Measurements from ENCODE around the gene PDCD2L. TPM values are rescaled to one million over a fixed set of nuclear protein-coding genes. Genes with fewer than 3 reads are reported as not detected.
A peak's percentile ranks its signal among the peaks of the same experiment; 100 is the strongest.

PDCD2L gene, protein sequence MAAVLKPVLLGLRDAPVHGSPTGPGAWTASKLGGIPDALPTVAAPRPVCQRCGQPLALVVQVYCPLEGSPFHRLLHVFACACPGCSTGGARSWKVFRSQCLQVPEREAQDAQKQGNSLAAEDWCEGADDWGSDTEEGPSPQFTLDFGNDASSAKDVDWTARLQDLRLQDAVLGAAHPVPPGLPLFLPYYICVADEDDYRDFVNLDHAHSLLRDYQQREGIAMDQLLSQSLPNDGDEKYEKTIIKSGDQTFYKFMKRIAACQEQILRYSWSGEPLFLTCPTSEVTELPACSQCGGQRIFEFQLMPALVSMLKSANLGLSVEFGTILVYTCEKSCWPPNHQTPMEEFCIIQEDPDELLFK
- polyA plus RNA-seq (16.0 to 23.8 TPM (median 22.0 TPM) in 3 replicates), polyA minus RNA-seq (14.6 to 19.9 TPM (median 17.1 TPM) in 3 replicates)
- 5.6 TPM for polyA plus RNA-seq (2011; ENCODE audit: low read depth)
- 19.1 and 21.7 TPM in 2 replicates for polyA plus RNA-seq (2011; cell fraction: cytosol; rRNA removed)
- 12.3 and 14.5 TPM in 2 replicates for polyA plus RNA-seq (2011; cell fraction: nucleus; rRNA removed)
- polyA plus RNA-seq (2012; ENCODE audit: low replicate concordance), result 14.3 and 17.7 TPM in 2 replicates
- polyA minus RNA-seq (2011; cell fraction: cytosol; rRNA and poly(A)+ RNA removed), result 8.4 TPM
- 5.0 and 5.4 TPM in 2 replicates for polyA minus RNA-seq (2011; cell fraction: nucleus; rRNA and poly(A)+ RNA removed)

DNA sequence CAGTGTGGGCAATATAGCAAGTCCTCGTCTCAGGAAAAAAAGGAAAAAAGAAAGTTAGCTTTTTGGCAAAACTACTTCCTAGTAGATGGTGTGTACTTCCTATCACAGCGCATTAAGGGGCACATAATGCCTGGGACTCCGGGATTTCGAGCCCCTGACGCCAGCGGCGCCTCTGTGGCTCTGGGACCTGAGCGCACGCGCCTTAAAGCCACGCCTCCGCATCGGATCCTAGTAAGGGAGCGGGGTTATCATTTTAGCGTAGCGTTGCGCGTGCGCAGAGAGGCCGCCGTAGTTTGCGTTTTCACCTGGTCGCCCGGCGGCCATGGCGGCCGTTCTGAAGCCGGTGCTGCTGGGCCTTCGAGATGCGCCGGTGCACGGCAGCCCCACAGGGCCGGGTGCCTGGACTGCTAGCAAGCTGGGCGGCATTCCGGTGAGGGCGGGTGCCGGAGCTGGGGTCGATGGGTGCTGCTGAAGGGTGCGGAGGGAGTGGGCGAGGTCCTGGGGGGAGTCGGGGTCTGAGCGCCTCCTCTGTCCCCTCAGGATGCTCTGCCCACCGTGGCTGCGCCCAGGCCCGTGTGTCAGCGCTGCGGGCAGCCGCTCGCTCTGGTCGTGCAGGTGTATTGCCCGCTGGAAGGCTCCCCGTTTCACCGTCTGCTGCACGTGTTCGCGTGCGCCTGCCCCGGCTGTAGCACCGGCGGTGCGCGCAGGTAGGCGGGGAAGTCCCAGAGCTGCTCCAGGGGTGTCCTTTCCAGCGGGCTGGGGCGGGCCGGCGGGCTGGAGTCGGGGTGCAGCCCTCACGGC is at the start of gene PDCD2L:
TSS of gene PDCD2L (plus strand) at position 291 of the 801 bp plus-strand sequence. CDS start at position 323, 32 bp downstream.
- H2AFZ ChIP-seq (ENCODE audit: control insufficient read depth, low read length), result peak within 1 kb of the TSS; percentile 98
- peak within 1 kb of the TSS; percentile 74 for H3K4me2 ChIP-seq (ENCODE audit: control insufficient read depth, extremely low read depth, insufficient read depth, low read depth, low read length)
- H3K9ac ChIP-seq (ENCODE audit: control insufficient read depth, extremely low read depth, insufficient read depth, low read length), result peak within 1 kb of the TSS; percentile 94
- H3K36me3 ChIP-seq (ENCODE audit: control insufficient read depth in 2 of 2, extremely low read depth in 1 of 2, insufficient read depth in 2 of 2, low read length in 2 of 2), result peaks cover 7 to 16% of the 10 kb centered on the region in 2 experiments
- DNase-seq (ENCODE audit: low read depth, low spot score) (peak; percentile 17), FAIRE-seq (peak; percentile 53)
- H4K20me1 ChIP-seq (ENCODE audit: control insufficient read depth, extremely low read depth, insufficient read depth, low read length), result no peaks in the 10 kb centered on the region
- H3K4me3 ChIP-seq (ENCODE audit: control insufficient read depth in 2 of 3, extremely low read depth in 1 of 3, insufficient read depth in 2 of 3, low read depth in 1 of 3, low read length in 3 of 3), result peak within 1 kb of the TSS; percentile 69 to 86 (median 83)
- H3K9me3 ChIP-seq (ENCODE audit: control insufficient read depth, low read depth, low read length), result no peaks in the 10 kb centered on the region
- H3K27ac ChIP-seq (ENCODE audit: control insufficient read depth, insufficient read depth, low read length), result peak within 1 kb of the TSS; percentile 83
- H3K27me3 ChIP-seq (ENCODE audit: control insufficient read depth, extremely low read depth, insufficient read depth, low read length), result no peaks in the 10 kb centered on the region
- dilution Hi-C loops (cut with MboI; ENCODE audit: extremely low pct_ligation_motif_present, low sequenced_read_pairs), result no loop called here
- H3K4me1 ChIP-seq (ENCODE audit: control insufficient read depth, extremely low read depth, insufficient read depth, low read length), result peaks cover 3% of the 10 kb centered on the region
- no peaks in the 10 kb centered on the region for H3K9me1 ChIP-seq (ENCODE audit: control insufficient read depth, extremely low read depth, insufficient read depth, low read length)
- peaks cover 18% of the 10 kb centered on the region for H3K79me2 ChIP-seq (ENCODE audit: control insufficient read depth, insufficient read depth, low read length)
- no peak for TF ChIP-seq EZH2 (IDR thresholded peaks at IDR 0.05; ENCODE audit: low read length)
- TF ChIP-seq, protein P1, sequence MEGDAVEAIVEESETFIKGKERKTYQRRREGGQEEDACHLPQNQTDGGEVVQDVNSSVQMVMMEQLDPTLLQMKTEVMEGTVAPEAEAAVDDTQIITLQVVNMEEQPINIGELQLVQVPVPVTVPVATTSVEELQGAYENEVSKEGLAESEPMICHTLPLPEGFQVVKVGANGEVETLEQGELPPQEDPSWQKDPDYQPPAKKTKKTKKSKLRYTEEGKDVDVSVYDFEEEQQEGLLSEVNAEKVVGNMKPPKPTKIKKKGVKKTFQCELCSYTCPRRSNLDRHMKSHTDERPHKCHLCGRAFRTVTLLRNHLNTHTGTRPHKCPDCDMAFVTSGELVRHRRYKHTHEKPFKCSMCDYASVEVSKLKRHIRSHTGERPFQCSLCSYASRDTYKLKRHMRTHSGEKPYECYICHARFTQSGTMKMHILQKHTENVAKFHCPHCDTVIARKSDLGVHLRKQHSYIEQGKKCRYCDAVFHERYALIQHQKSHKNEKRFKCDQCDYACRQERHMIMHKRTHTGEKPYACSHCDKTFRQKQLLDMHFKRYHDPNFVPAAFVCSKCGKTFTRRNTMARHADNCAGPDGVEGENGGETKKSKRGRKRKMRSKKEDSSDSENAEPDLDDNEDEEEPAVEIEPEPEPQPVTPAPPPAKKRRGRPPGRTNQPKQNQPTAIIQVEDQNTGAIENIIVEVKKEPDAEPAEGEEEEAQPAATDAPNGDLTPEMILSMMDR (optimal IDR thresholded peaks at IDR 0.05 in 1 of 3, IDR thresholded peaks at IDR 0.05 in 1 of 3, conservative IDR thresholded peaks at IDR 0.05 in 1 of 3; ENCODE audit: extremely low read depth in 1 of 3, insufficient read depth in 2 of 3, low read length in 3 of 3), result no peak

DNA sequence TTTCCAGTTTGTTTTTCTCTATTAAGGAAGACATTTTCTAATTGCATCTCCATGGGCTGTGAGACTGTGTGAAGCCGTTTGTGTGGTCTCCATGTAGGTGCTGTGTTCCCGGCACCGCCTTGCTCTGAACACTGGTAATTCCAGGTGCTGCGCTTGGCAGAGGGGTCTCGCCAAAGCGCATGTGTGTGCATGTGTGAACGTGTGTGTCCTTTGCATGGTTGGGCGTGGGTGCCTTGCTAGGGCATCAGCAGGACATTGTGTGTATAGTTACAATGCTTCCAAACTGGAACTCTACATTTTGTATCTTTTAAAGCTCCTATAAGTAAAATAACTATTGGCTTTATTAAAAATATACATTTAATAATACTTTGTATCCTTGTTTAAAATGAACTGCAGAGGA is 49.0 kb upstream of the PDCD2L start:
- Histone ChIP-seq H3K4me3 (ENCODE audit: control insufficient read depth in 2 of 3, extremely low read depth in 1 of 3, insufficient read depth in 2 of 3, low read depth in 1 of 3, low read length in 3 of 3) (no peak overlapping the region), H3K4me1 (ENCODE audit: control insufficient read depth, extremely low read depth, insufficient read depth, low read length) (peaks cover 19% of the 10 kb centered on the region), H3K9ac (ENCODE audit: control insufficient read depth, extremely low read depth, insufficient read depth, low read length) (no peak overlapping the region), H3K9me1 (ENCODE audit: control insufficient read depth, extremely low read depth, insufficient read depth, low read length) (no peaks in the 10 kb centered on the region), H3K4me2 (ENCODE audit: control insufficient read depth, extremely low read depth, insufficient read depth, low read depth, low read length) (no peak overlapping the region), H3K27ac (ENCODE audit: control insufficient read depth, insufficient read depth, low read length) (no peak overlapping the region), H3K9me3 (ENCODE audit: control insufficient read depth, low read depth, low read length) (no peaks in the 10 kb centered on the region), H2AFZ (ENCODE audit: control insufficient read depth, low read length) (no peak overlapping the region), H4K20me1 (ENCODE audit: control insufficient read depth, extremely low read depth, insufficient read depth, low read length) (no peaks in the 10 kb centered on the region), H3K27me3 (ENCODE audit: control insufficient read depth, extremely low read depth, insufficient read depth, low read length) (no peaks in the 10 kb centered on the region), H3K79me2 (ENCODE audit: control insufficient read depth, insufficient read depth, low read length) (no peaks in the 10 kb centered on the region), H3K36me3 (ENCODE audit: control insufficient read depth in 2 of 2, extremely low read depth in 1 of 2, insufficient read depth in 2 of 2, low read length in 2 of 2) (peaks cover 8% of the 10 kb centered on the region in 2 experiments)
- FAIRE-seq, result no peak
- dilution Hi-C loops (cut with MboI; ENCODE audit: extremely low pct_ligation_motif_present, low sequenced_read_pairs), result no loop called here
- DNase-seq (ENCODE audit: low read depth, low spot score), result no peak
- TF ChIP-seq, protein P1 (optimal IDR thresholded peaks at IDR 0.05 in 1 of 3, IDR thresholded peaks at IDR 0.05 in 1 of 3, conservative IDR thresholded peaks at IDR 0.05 in 1 of 3; ENCODE audit: extremely low read depth in 1 of 3, insufficient read depth in 2 of 3, low read length in 3 of 3), result no peak
- no peak for TF ChIP-seq EZH2 (IDR thresholded peaks at IDR 0.05; ENCODE audit: low read length)
